HEK293 (cell line): Measurements from ENCODE around the gene FXR1.
A peak's percentile ranks its signal among the peaks of the same experiment; 100 is the strongest.
"Not testable (repeated sequence)": the region's sequence is repeated elsewhere in the genome, so short reads cannot be mapped to it uniquely, and the experiment has no call there.

ENCODE experiments used
- CTCF ChIA-PET: fragments of 350-600 bp; formaldehyde crosslinking; extraction: SDS; loops from one replicate; lab custom pipeline; 2021; ENCODE audit warnings: antibody characterized with exemption; lab: Yijun Ruan, JAX
- POLR2A ChIA-PET: fragments of 300-600 bp; formaldehyde crosslinking; extraction: SDS; loops from one replicate; lab custom pipeline; 2020; ENCODE audit warnings: antibody characterized with exemption, inconsistent platforms; lab: Yijun Ruan, JAX
- H3K27ac ChIP-seq: fragments of 200-500 bp; sonication (Bioruptor generic); 2 replicates; pipeline ENCODE4 v1.5.1; 2014; ENCODE audit warnings: low read depth, low read length, control low read depth, inconsistent platforms; ENCODE audit errors: extremely low read depth
- H3K36me3 ChIP-seq, 2 experiments: fragments of 200-500 bp in 1 of 2; sonication (Bioruptor generic) in 1 of 2; 1 replicate in 1 of 2; 2 replicates in 1 of 2; pipeline ENCODE4 v1.5.1; 2014 to 2017; ENCODE audit warnings: inconsistent platforms in 2 of 2, low read length in 2 of 2; ENCODE audit not compliant: control insufficient read depth in 2 of 2, insufficient read depth in 1 of 2
- H3K4me1 ChIP-seq: fragments of 200-500 bp; sonication (Bioruptor generic); 2 replicates; pipeline ENCODE4 v1.5.1; 2014; ENCODE audit warnings: mild to moderate bottlenecking, low read length, inconsistent platforms; ENCODE audit not compliant: control insufficient read depth, insufficient read depth
- H3K4me3 ChIP-seq: 2 replicates; pipeline ENCODE4 v1.5.1; 2011; ENCODE audit warnings: low read depth, mild to moderate bottlenecking, control low read depth, low read length, moderate library complexity
- H3K9me3 ChIP-seq: fragments of 200-500 bp; sonication (Bioruptor generic); 2 replicates; pipeline ENCODE4 v1.5.1; 2014; ENCODE audit warnings: low read depth, low read length, inconsistent platforms; ENCODE audit not compliant: control insufficient read depth, insufficient read depth
- FEZF1 ChIP-seq: fragments of 450-650 bp; formaldehyde crosslinking; IDR thresholded peaks from 2 replicates; pipeline ENCODE4 v1.5.1; 2016; ENCODE audit warnings: missing biosample characterization, missing genetic modification characterization
- KLF10 ChIP-seq: fragments of 450-650 bp; IDR thresholded peaks from 2 replicates; pipeline ENCODE4 v1.5.1; 2018; ENCODE audit warnings: missing biosample characterization, mild to moderate bottlenecking, missing genetic modification characterization
- PRDM10 ChIP-seq: fragments of 450-650 bp; formaldehyde crosslinking; IDR thresholded peaks from 2 replicates; pipeline ENCODE4 v1.5.1; 2016; ENCODE audit warnings: missing biosample characterization, missing genetic modification characterization
- PRDM4 ChIP-seq: fragments of 450-650 bp; formaldehyde crosslinking; IDR thresholded peaks from 2 replicates; pipeline ENCODE4 v1.5.1; 2017; ENCODE audit warnings: missing biosample characterization, missing genetic modification characterization
- SP2 ChIP-seq: fragments of 450-650 bp; formaldehyde crosslinking; IDR thresholded peaks from 2 replicates; pipeline ENCODE4 v1.5.1; 2016; ENCODE audit warnings: missing biosample characterization, missing genetic modification characterization
- TRIM28 ChIP-seq: IDR thresholded peaks from 2 replicates; pipeline ENCODE4 v1.6.1; 2011; ENCODE audit warnings: low read length, control low read depth, borderline replicate concordance
- ZBTB10 ChIP-seq: fragments of 450-650 bp; formaldehyde crosslinking; IDR thresholded peaks from 2 replicates; pipeline ENCODE4 v1.5.1; 2016; ENCODE audit warnings: missing biosample characterization, missing genetic modification characterization
- ZNF19 ChIP-seq: fragments of 450-650 bp; formaldehyde crosslinking; IDR thresholded peaks from 2 replicates; pipeline ENCODE4; 2016; ENCODE audit warnings: missing biosample characterization, missing genetic modification characterization, low read depth
- ZNF341 ChIP-seq: fragments of 450-650 bp; formaldehyde crosslinking; IDR thresholded peaks from 2 replicates; pipeline ENCODE4; 2016; ENCODE audit warnings: low read depth, missing biosample characterization, missing genetic modification characterization
- ZNF585B ChIP-seq: fragments of 450-650 bp; formaldehyde crosslinking; IDR thresholded peaks from 2 replicates; pipeline ENCODE4 v1.5.1; 2016; ENCODE audit warnings: missing biosample characterization, missing genetic modification characterization
- ZSCAN23 ChIP-seq: fragments of 450-650 bp; formaldehyde crosslinking; IDR thresholded peaks from 2 replicates; pipeline ENCODE4 v1.5.1; 2016; ENCODE audit warnings: missing biosample characterization, missing genetic modification characterization

FXR1 gene

GRCh38 chr3:180990505-180990904 is 78.0 kb downstream of the FXR1 start:
- POLR2A ChIA-PET: interaction anchor here (0.5 to 0.7 kb wide), 2 partner anchors 137 to 1426 kb away, joined by 3 to 4 read pairs; no protein-coding TSS in a partner anchor

GRCh38 chr3:180996415-180996932 is 84.0 kb downstream of the FXR1 start:
- TF ChIP-seq ZNF585B (tag by site-specific recombination) (no peak), PRDM10 (tag by site-specific recombination) (peak; percentile 50; the same call in 1 of the 2 replicates)
- no peak overlapping the region for H3K4me3 ChIP-seq
- H3K4me1 ChIP-seq: no peaks in the 10 kb centered on the region
- ChIA-PET POLR2A (no interaction called here), CTCF (interaction anchor here (0.6 kb wide), 1 partner anchor 64 kb away, joined by 5 read pairs; no protein-coding TSS in a partner anchor)
- H3K9me3 ChIP-seq: no peaks in the 10 kb centered on the region
- no peak overlapping the region for H3K27ac ChIP-seq
- no peaks in the 10 kb centered on the region for H3K36me3 ChIP-seq

More at GRCh38 chr3:180990505-180990904, 78.0 kb downstream of the FXR1 start:
- CTCF ChIA-PET: interaction anchor here (0.5 to 0.6 kb wide), 2 partner anchors 56 to 1179 kb away, joined by 3 read pairs; no protein-coding TSS in a partner anchor
- Histone ChIP-seq H3K9me3 (no peaks in the 10 kb centered on the region), H3K27ac (no peak overlapping the region), H3K4me1 (no peaks in the 10 kb centered on the region), H3K36me3 (peaks cover 0 to 26% of the 10 kb centered on the region in 2 experiments)
- TF ChIP-seq ZBTB10 (tag by site-specific recombination) (no peak), KLF10 (tag by site-specific recombination) (no peak), ZNF341 (tag by site-specific recombination) (no peak), PRDM4 (tag by site-specific recombination) (no peak), FEZF1 (no peak), ZNF19 (tag by site-specific recombination) (no peak), ZSCAN23 (tag by site-specific recombination) (no peak), SP2 (no peak), TRIM28 (no peak)
- TF ChIP-seq, all 188 proteins: peak for 0
- H3K4me3 ChIP-seq: no peak overlapping the region

GRCh38 chr3:181002331-181002730 is 89.9 kb downstream of the FXR1 start:
- H3K4me3 ChIP-seq, H3K4me1 ChIP-seq, H3K27ac ChIP-seq, POLR2A ChIA-PET, H3K9me3 ChIP-seq, H3K36me3 ChIP-seq, CTCF ChIA-PET: not testable (repeated sequence)

- H3K4me3 ChIP-seq, H3K36me3 ChIP-seq, POLR2A ChIA-PET, H3K4me1 ChIP-seq, CTCF ChIA-PET, H3K9me3 ChIP-seq, H3K27ac ChIP-seq: not testable (repeated sequence)
Measured at GRCh38 chr3:181003469-181003868, 91.0 kb downstream of the FXR1 start.
